ENCODE results near the gene ANXA8.

DNA sequence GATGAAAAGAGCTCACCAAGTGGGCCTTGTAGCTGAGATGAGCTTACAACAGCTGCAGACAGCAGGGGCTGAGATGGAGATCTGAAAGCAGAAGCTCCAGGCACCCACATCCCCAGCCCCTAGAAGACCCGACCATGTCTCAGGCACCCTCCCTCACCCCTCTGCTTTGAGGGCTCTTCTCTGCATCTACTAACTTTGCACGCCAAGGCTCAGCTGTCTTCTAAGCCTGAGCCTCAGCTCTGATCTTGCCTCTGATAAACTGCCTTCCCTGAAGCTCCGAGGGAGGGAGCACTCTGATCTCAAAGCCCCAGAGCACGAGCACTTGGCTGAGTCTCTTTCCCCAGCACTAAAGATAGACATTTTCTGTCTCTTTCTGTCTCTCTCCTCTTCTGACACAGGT, 42.0 kb downstream of the ANXA8 start:
- TF ChIP-seq, protein P1, sequence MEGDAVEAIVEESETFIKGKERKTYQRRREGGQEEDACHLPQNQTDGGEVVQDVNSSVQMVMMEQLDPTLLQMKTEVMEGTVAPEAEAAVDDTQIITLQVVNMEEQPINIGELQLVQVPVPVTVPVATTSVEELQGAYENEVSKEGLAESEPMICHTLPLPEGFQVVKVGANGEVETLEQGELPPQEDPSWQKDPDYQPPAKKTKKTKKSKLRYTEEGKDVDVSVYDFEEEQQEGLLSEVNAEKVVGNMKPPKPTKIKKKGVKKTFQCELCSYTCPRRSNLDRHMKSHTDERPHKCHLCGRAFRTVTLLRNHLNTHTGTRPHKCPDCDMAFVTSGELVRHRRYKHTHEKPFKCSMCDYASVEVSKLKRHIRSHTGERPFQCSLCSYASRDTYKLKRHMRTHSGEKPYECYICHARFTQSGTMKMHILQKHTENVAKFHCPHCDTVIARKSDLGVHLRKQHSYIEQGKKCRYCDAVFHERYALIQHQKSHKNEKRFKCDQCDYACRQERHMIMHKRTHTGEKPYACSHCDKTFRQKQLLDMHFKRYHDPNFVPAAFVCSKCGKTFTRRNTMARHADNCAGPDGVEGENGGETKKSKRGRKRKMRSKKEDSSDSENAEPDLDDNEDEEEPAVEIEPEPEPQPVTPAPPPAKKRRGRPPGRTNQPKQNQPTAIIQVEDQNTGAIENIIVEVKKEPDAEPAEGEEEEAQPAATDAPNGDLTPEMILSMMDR (IDR thresholded peaks at IDR 0.05): no peak
- TF ChIP-seq, protein P2, sequence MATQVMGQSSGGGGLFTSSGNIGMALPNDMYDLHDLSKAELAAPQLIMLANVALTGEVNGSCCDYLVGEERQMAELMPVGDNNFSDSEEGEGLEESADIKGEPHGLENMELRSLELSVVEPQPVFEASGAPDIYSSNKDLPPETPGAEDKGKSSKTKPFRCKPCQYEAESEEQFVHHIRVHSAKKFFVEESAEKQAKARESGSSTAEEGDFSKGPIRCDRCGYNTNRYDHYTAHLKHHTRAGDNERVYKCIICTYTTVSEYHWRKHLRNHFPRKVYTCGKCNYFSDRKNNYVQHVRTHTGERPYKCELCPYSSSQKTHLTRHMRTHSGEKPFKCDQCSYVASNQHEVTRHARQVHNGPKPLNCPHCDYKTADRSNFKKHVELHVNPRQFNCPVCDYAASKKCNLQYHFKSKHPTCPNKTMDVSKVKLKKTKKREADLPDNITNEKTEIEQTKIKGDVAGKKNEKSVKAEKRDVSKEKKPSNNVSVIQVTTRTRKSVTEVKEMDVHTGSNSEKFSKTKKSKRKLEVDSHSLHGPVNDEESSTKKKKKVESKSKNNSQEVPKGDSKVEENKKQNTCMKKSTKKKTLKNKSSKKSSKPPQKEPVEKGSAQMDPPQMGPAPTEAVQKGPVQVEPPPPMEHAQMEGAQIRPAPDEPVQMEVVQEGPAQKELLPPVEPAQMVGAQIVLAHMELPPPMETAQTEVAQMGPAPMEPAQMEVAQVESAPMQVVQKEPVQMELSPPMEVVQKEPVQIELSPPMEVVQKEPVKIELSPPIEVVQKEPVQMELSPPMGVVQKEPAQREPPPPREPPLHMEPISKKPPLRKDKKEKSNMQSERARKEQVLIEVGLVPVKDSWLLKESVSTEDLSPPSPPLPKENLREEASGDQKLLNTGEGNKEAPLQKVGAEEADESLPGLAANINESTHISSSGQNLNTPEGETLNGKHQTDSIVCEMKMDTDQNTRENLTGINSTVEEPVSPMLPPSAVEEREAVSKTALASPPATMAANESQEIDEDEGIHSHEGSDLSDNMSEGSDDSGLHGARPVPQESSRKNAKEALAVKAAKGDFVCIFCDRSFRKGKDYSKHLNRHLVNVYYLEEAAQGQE (IDR thresholded peaks at IDR 0.05; ENCODE audit: insufficient read depth in 1 of 2, low read depth in 2 of 2, low read length in 1 of 2): no peak
- TF ChIP-seq SIN3A (IDR thresholded peaks at IDR 0.05; ENCODE audit: borderline replicate concordance, insufficient read depth, low read depth, low read length) (no peak), TCF7L2 (IDR thresholded peaks at IDR 0.05; ENCODE audit: low read depth, low read length) (no peak), POLR2AphosphoS5 (IDR thresholded peaks at IDR 0.05; ENCODE audit: low read depth, low read length) (no peak)

Measured in Panc1 (cell line).